KMS-11 (cell line): Measurements from ENCODE around the gene FOXJ3.

Experiments
- H2AFZ ChIP-seq: fragments of 200-600 bp; sonication (generic); 2 replicates; pipeline ENCODE4 v1.6.1; 2016; ENCODE audit warnings: antibody characterized with exemption, mixed run types, low read depth
- H3K27ac ChIP-seq: fragments of 200-600 bp; sonication (generic); 2 replicates; pipeline ENCODE4 v1.6.1; 2016; ENCODE audit warnings: mild to moderate bottlenecking, mixed run types
- H3K27me3 ChIP-seq: fragments of 200-600 bp; sonication (generic); 2 replicates; pipeline ENCODE4 v1.6.1; 2017; ENCODE audit warnings: mild to moderate bottlenecking, low read depth, mixed run types, moderate library complexity; ENCODE audit not compliant: insufficient read depth
- H3K36me3 ChIP-seq: fragments of 200-600 bp; sonication (generic); 2 replicates; pipeline ENCODE4 v1.6.1; 2017; ENCODE audit warnings: mild to moderate bottlenecking, mixed run types; ENCODE audit not compliant: insufficient read depth
- H3K4me1 ChIP-seq: fragments of 200-600 bp; sonication (generic); 2 replicates; pipeline ENCODE4 v1.6.1; 2016; ENCODE audit warnings: mild to moderate bottlenecking, low read depth, mixed run types; ENCODE audit not compliant: poor library complexity, severe bottlenecking
- H3K4me2 ChIP-seq: fragments of 200-600 bp; sonication (generic); 2 replicates; pipeline ENCODE4 v1.7.0; 2016; ENCODE audit warnings: mild to moderate bottlenecking, mixed run types
- H3K4me3 ChIP-seq: fragments of 200-600 bp; sonication (generic); IDR thresholded peaks from 2 replicates; pipeline ENCODE4 v1.6.1; 2017; ENCODE audit warnings: low read depth, low read length, mixed read lengths; ENCODE audit not compliant: insufficient read depth
- H3K79me2 ChIP-seq: fragments of 200-600 bp; sonication (generic); 2 replicates; pipeline ENCODE4 v1.6.1; 2016; ENCODE audit warnings: low read depth, mixed run types; ENCODE audit not compliant: insufficient read depth
- H3K9ac ChIP-seq: fragments of 200-600 bp; sonication (generic); 2 replicates; pipeline ENCODE4 v1.6.1; 2016; ENCODE audit warnings: mild to moderate bottlenecking, mixed run types
- H4K20me1 ChIP-seq: fragments of 200-600 bp; sonication (generic); 2 replicates; pipeline ENCODE4 v1.6.1; 2016; ENCODE audit warnings: mild to moderate bottlenecking, mixed run types; ENCODE audit not compliant: insufficient read depth
- CTCF ChIP-seq: fragments of 200-600 bp; sonication (generic); conservative IDR thresholded peaks from 2 replicates; pipeline ENCODE4 v1.6.1; 2017; ENCODE audit warnings: low read depth, mild to moderate bottlenecking, antibody characterized with exemption, low read length, moderate library complexity, mixed read lengths

Gene FOXJ3

GRCh38 chr1:42165511-42166210, 169.4 kb downstream of the FOXJ3 start:
- Histone ChIP-seq H3K27me3 (no peaks in the 10 kb centered on the region), H3K27ac (no peak overlapping the region), H3K4me3 (no peak overlapping the region), H3K36me3 (no peaks in the 10 kb centered on the region), H3K4me2 (no peak overlapping the region), H3K4me1 (no peaks in the 10 kb centered on the region), H3K79me2 (no peaks in the 10 kb centered on the region), H2AFZ (no peak overlapping the region), H4K20me1 (no peaks in the 10 kb centered on the region), H3K9ac (no peak overlapping the region)
- no peak for TF ChIP-seq CTCF

DNA sequence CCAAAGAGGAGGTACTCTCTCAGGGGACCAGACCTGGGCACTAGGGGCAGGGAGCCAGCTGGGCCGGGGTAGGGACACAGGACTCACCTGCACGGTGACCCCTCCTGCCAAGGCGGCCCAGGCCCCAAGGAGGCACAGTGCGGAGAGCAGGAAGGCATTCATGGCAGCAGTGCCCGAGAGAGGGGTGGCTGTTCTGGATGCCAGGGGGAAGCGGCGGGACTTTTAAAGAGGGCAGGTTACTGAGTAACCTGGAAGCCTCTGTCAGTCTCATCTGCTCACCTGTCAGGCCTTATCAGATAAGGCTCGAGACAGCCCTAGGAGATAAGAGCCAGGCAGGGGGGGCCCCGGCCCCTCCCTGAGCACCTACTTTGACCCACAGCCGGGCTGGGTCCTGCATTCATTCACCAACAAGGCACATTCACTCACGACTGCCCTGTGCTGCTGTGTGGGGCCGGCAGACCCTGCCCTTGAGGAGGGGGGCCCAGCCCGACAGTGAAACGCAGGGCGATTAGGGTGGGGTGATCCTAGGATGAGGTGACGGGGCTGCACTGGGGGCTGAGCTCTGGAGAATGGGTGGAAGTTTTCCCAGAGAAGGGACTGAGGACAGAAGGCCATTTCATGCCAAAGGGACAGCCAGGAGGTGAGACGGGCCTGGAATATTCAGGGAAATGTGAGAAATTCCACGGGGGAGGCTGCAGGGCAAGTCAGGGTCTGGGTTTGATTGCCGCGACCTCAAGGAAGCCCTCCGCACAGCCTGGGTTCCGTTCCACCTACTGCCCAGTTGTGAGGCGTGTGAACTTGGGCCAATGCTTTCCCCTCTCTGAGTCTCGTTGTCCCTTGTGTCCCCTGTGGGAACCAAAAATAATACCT, 170.2 kb downstream of the FOXJ3 start, which contains the start of gene GUCA2A:
Gene GUCA2A, minus strand, starts transcription at position 195 of the 870 bp plus-strand sequence. Its CDS starts 33 bp downstream, at position 162.
- no peak for TF ChIP-seq CTCF
- H3K36me3 ChIP-seq, result no peaks in the 10 kb centered on the region
- no peaks in the 10 kb centered on the region for H3K4me1 ChIP-seq
- H4K20me1 ChIP-seq, result no peaks in the 10 kb centered on the region
- H3K27ac ChIP-seq, result no peak within 1 kb of the TSS
- no peaks in the 10 kb centered on the region for H3K27me3 ChIP-seq
- no peak within 1 kb of the TSS for H3K4me3 ChIP-seq
- no peak within 1 kb of the TSS for H3K9ac ChIP-seq
- no peak within 1 kb of the TSS for H2AFZ ChIP-seq
- no peaks in the 10 kb centered on the region for H3K79me2 ChIP-seq
- no peak within 1 kb of the TSS for H3K4me2 ChIP-seq

- no peak overlapping the region for H3K4me3 ChIP-seq
- no peak overlapping the region for H3K27ac ChIP-seq
- TF ChIP-seq CTCF, result no peak
These were observed 171.2 kb downstream of the FOXJ3 start for GRCh38 chr1:42163536-42164503.

GRCh38 chr1:42163114-42163513, 171.9 kb downstream of the FOXJ3 start:
- H4K20me1 ChIP-seq, result no peaks in the 10 kb centered on the region
- H3K9ac ChIP-seq, result no peak overlapping the region
- no peak overlapping the region for H3K4me3 ChIP-seq
- H3K79me2 ChIP-seq, result no peaks in the 10 kb centered on the region
- H3K4me1 ChIP-seq, result no peaks in the 10 kb centered on the region
- no peak overlapping the region for H3K4me2 ChIP-seq
- no peaks in the 10 kb centered on the region for H3K27me3 ChIP-seq
- no peak overlapping the region for H2AFZ ChIP-seq
- TF ChIP-seq CTCF, result no peak
- no peaks in the 10 kb centered on the region for H3K36me3 ChIP-seq
- no peak overlapping the region for H3K27ac ChIP-seq

More at GRCh38 chr1:42163536-42164503, 171.2 kb downstream of the FOXJ3 start:
- H2AFZ ChIP-seq, result no peak overlapping the region
- H3K79me2 ChIP-seq, result no peaks in the 10 kb centered on the region
- no peaks in the 10 kb centered on the region for H3K4me1 ChIP-seq
- H3K4me2 ChIP-seq, result no peak overlapping the region
- no peaks in the 10 kb centered on the region for H4K20me1 ChIP-seq
- H3K9ac ChIP-seq, result no peak overlapping the region
- no peaks in the 10 kb centered on the region for H3K27me3 ChIP-seq
- H3K36me3 ChIP-seq, result no peaks in the 10 kb centered on the region
